H1 (cell line): ENCODE measurements around the gene CHSY1. TPM values are rescaled to one million over a fixed set of nuclear protein-coding genes. Genes with fewer than 3 reads are reported as not detected.

ENCODE experiments used
- CTCF ChIA-PET: fragments of 300-600 bp; sonication (Branson Sonifier 250); formaldehyde crosslinking; loops from one replicate; lab custom pipeline; 2021; ENCODE audit not compliant: partially characterized antibody; lab: Charles Lee
- POLR2A ChIA-PET: fragments of 300-600 bp; sonication (Branson Sonifier 250); formaldehyde crosslinking; loops from one replicate; lab custom pipeline; 2021; ENCODE audit warnings: inconsistent platforms; ENCODE audit not compliant: partially characterized antibody; lab: Charles Lee
- DNase-seq, 2 experiments: peaks; one replicate each; pipeline versions ENCODE4 v3.0.0 to v3.0.0-alpha.2; 2010 to 2022; ENCODE audit warnings: low spot score in 2 of 2, low read depth in 1 of 2, mixed read lengths in 1 of 2
- FAIRE-seq: peaks from 2 replicates; lab custom pipeline; 2011; peaks lifted over from hg19 to GRCh38; lab: Jason Lieb, UNC
- H2AFZ ChIP-seq: 2 replicates; pipeline ENCODE4 v1.8.1; 2012; ENCODE audit warnings: low read length, inconsistent platforms
- H2AK5ac ChIP-seq: 2 replicates; pipeline ENCODE4 v1.6.1; 2013; ENCODE audit warnings: low read depth, low read length
- H2BK120ac ChIP-seq: replicated peaks from 2 replicates; pipeline ENCODE3; 2013; ENCODE audit warnings: low read depth, low read length, inconsistent platforms
- H2BK12ac ChIP-seq: 2 replicates; pipeline ENCODE4 v1.6.1; 2013; ENCODE audit warnings: low read depth, low read length
- H2BK15ac ChIP-seq: 2 replicates; pipeline ENCODE4 v1.6.1; 2013; ENCODE audit warnings: low read length
- H2BK20ac ChIP-seq: 2 replicates; pipeline ENCODE4 v1.6.1; 2013; ENCODE audit warnings: low read length
- H2BK5ac ChIP-seq: 2 replicates; pipeline ENCODE4 v1.6.1; 2013; ENCODE audit warnings: low read depth, low read length
- H3K14ac ChIP-seq: 2 replicates; pipeline ENCODE4 v1.6.1; 2013; ENCODE audit warnings: inconsistent platforms; ENCODE audit not compliant: insufficient read length
- H3K18ac ChIP-seq: 2 replicates; pipeline ENCODE4 v1.6.1; 2013; ENCODE audit warnings: low read length; ENCODE audit errors: extremely low read depth
- H3K23ac ChIP-seq: 2 replicates; pipeline ENCODE4 v1.6.1; 2013; ENCODE audit warnings: inconsistent platforms; ENCODE audit not compliant: insufficient read length
- H3K23me2 ChIP-seq: 2 replicates; pipeline ENCODE4 v1.6.1; 2013; ENCODE audit warnings: low read depth, low read length
- H3K27ac ChIP-seq: 2 replicates; pipeline ENCODE4 v1.6.1; 2011; ENCODE audit warnings: low read depth, low read length, inconsistent platforms
- H3K27me3 ChIP-seq, 4 experiments: replicated peaks in 1 of 4; 1 replicate in 1 of 4; 2 replicates in 3 of 4; pipeline versions ENCODE4 v1.6.1 to v1.8.1; 2011 to 2013; ENCODE audit warnings: low read length in 3 of 4, mild to moderate bottlenecking in 3 of 4, inconsistent platforms in 2 of 4, mixed read lengths in 2 of 4, moderate library complexity in 1 of 4; ENCODE audit not compliant: control insufficient read depth in 3 of 4, insufficient read depth in 3 of 4; ENCODE audit errors: extremely low read depth in 1 of 4
- H3K36me3 ChIP-seq, 4 experiments: 2 replicates each; pipeline versions ENCODE4 v1.6.1 to v1.8.1; 2011 to 2013; ENCODE audit warnings: mild to moderate bottlenecking in 4 of 4, low read length in 3 of 4, moderate library complexity in 2 of 4, control low read depth in 1 of 4, inconsistent platforms in 1 of 4; ENCODE audit not compliant: insufficient read depth in 4 of 4, control insufficient read depth in 2 of 4
- H3K4ac ChIP-seq: replicated peaks from 2 replicates; pipeline ENCODE3; 2013; ENCODE audit warnings: low read length, low read depth, mixed read lengths, inconsistent platforms; ENCODE audit not compliant: insufficient read length
- H3K4me1 ChIP-seq, 4 experiments: replicated peaks in 1 of 4; 1 replicate in 1 of 4; 2 replicates in 3 of 4; pipeline versions ENCODE4 v1.6.1 to v1.8.1; 2011 to 2013; ENCODE audit warnings: low read length in 3 of 4, inconsistent platforms in 2 of 4, mixed read lengths in 1 of 4; ENCODE audit not compliant: insufficient read depth in 4 of 4, control insufficient read depth in 3 of 4
- H3K4me2 ChIP-seq, 2 experiments: 2 replicates each; pipeline versions ENCODE4 v1.6.1 to v1.8.1; 2011 to 2013; ENCODE audit warnings: low read depth in 2 of 2, low read length in 2 of 2, control low read depth in 1 of 2, inconsistent platforms in 1 of 2, mild to moderate bottlenecking in 1 of 2; ENCODE audit not compliant: insufficient read depth in 1 of 2
- H3K4me3 ChIP-seq, 4 experiments: fragments of 200-600, 300-600 bp in 1 of 4; sonication (generic), shearing (Covaris generic), sonication (Bioruptor Twin) in 1 of 4; 2 replicates each; pipeline versions ENCODE4 v1.5.1 to v1.8.1; 2011 to 2016; ENCODE audit warnings: low read length in 4 of 4, low read depth in 3 of 4, control low read depth in 2 of 4, inconsistent platforms in 2 of 4, mild to moderate bottlenecking in 2 of 4, mixed read lengths in 1 of 4, moderate library complexity in 1 of 4; ENCODE audit not compliant: insufficient read depth in 2 of 4; ENCODE audit errors: extremely low read depth in 1 of 4
- H3K56ac ChIP-seq: replicated peaks from 2 replicates; pipeline ENCODE3; 2013; ENCODE audit warnings: low read depth, mild to moderate bottlenecking, mixed read lengths, low read length, inconsistent platforms; ENCODE audit not compliant: insufficient read length
- H3K79me1 ChIP-seq: 2 replicates; pipeline ENCODE4 v1.6.1; 2013; ENCODE audit warnings: low read depth, low read length, control low read depth
- H3K79me2 ChIP-seq, 2 experiments: 2 replicates each; pipeline versions ENCODE4 v1.6.1 to v1.8.1; 2012 to 2013; ENCODE audit warnings: low read length in 2 of 2, mild to moderate bottlenecking in 2 of 2, inconsistent platforms in 1 of 2; ENCODE audit not compliant: insufficient read depth in 2 of 2, control insufficient read depth in 1 of 2
- H3K9ac ChIP-seq, 4 experiments: replicated peaks in 1 of 4; 1 replicate in 1 of 4; 2 replicates in 3 of 4; pipeline versions ENCODE4 v1.6.1 to v1.8.1; 2011 to 2013; ENCODE audit warnings: low read depth in 3 of 4, low read length in 3 of 4, control low read depth in 2 of 4, mild to moderate bottlenecking in 2 of 4, moderate library complexity in 2 of 4, inconsistent platforms in 1 of 4; ENCODE audit errors: extremely low read depth in 1 of 4
- H3K9me3 ChIP-seq, 2 experiments: 2 replicates each; pipeline versions ENCODE4 v1.6.1 to v1.8.1; 2012 to 2013; ENCODE audit warnings: mild to moderate bottlenecking in 2 of 2, moderate library complexity in 2 of 2, control low read depth in 1 of 2, inconsistent platforms in 1 of 2, low read depth in 1 of 2, low read length in 1 of 2, mixed read lengths in 1 of 2; ENCODE audit not compliant: insufficient read depth in 2 of 2
- H4K20me1 ChIP-seq, 2 experiments: replicated peaks in 1 of 2; 2 replicates each; pipeline versions ENCODE3 to v1.8.1; 2011 to 2013; ENCODE audit warnings: inconsistent platforms in 2 of 2, low read length in 2 of 2, mild to moderate bottlenecking in 1 of 2; ENCODE audit not compliant: insufficient read depth in 2 of 2, control insufficient read depth in 1 of 2
- H4K5ac ChIP-seq: 2 replicates; pipeline ENCODE4 v1.6.1; 2013; ENCODE audit warnings: low read length, low read depth, mixed read lengths, inconsistent platforms; ENCODE audit not compliant: insufficient read length
- H4K8ac ChIP-seq: 2 replicates; pipeline ENCODE4 v1.8.0; 2013; ENCODE audit warnings: mild to moderate bottlenecking, moderate library complexity, low read length, inconsistent platforms; ENCODE audit not compliant: insufficient read depth; ENCODE audit errors: extremely low read depth
- H4K91ac ChIP-seq: replicated peaks from 2 replicates; pipeline ENCODE3; 2013; ENCODE audit warnings: low read length, mixed read lengths, inconsistent platforms; ENCODE audit not compliant: insufficient read length
- GABPA ChIP-seq: IDR thresholded peaks from 2 replicates; pipeline ENCODE4 v1.6.1; 2011; ENCODE audit warnings: mild to moderate bottlenecking, low read length, moderate library complexity, borderline replicate concordance; ENCODE audit not compliant: insufficient read depth
- HDAC6 ChIP-seq: IDR thresholded peaks from one replicate; pipeline ENCODE4 v1.7.1; 2012; ENCODE audit warnings: low read depth, mild to moderate bottlenecking, inconsistent platforms, low read length, moderate library complexity
- KDM1A ChIP-seq: fragments of 200-600, 300-600 bp; sonication (generic); IDR thresholded peaks from 2 replicates; pipeline ENCODE4 v1.7.1; 2016; ENCODE audit warnings: mild to moderate bottlenecking, low read length, borderline replicate concordance
- RAD21 ChIP-seq, 2 experiments: IDR thresholded peaks in 1 of 2; conservative IDR thresholded peaks in 1 of 2; 2 replicates each; pipeline ENCODE4 v1.6.1; 2011; ENCODE audit warnings: low read depth in 2 of 2, low read length in 2 of 2, improper control_type of control experiment in 1 of 2, inconsistent platforms in 1 of 2, mild to moderate bottlenecking in 1 of 2, moderate library complexity in 1 of 2
- WGBS, 2 experiments: shearing (Covaris generic) in 1 of 2; methylation state at CpG; one replicate each; pipeline versions ENCODE4 v1.1.6 to v1.1.7; 2013 to 2015; ENCODE audit warnings: low lambda C conversion rate in 2 of 2, mixed read lengths in 2 of 2, inconsistent platforms in 1 of 2, low coverage in 1 of 2, missing lambda C conversion rate in 1 of 2; ENCODE audit not compliant: insufficient replicate concordance in 2 of 2, insufficient coverage in 1 of 2, insufficient read length in 1 of 2; ENCODE audit errors: extremely low coverage in 1 of 2, missing lambda C conversion rate in 1 of 2; 5-methylcytosine and 5-hydroxymethylcytosine counted together
- polyA plus RNA-seq, 7 experiments: library from polyadenylated mRNA; depleted of rRNA in 3 of 7; stranded (reverse) in 5 of 7; unstranded in 2 of 7; fragments of >200 nt in 5 of 7; fragments of 200-250 nt in 2 of 7; gene quantifications; 1 replicate in 5 of 7; 2 replicates in 1 of 7; 4 replicates in 1 of 7; pipeline versions ENCODE4 v1.2.1 to v1.2.3, GENCODE V29; 2011 to 2013; ENCODE audit warnings: missing spikeins in 2 of 7, mixed read lengths in 2 of 7
- total RNA-seq: library from RNA; stranded (reverse); fragmentation: NEBNext Ultra II Directional; extraction: Animal tissue kit (Norgen Biotek cat#: 25700); gene quantifications from 2 replicates; pipeline ENCODE4 v1.2.1, GENCODE V29; 2021
- TF ChIP-seq, protein P1 (sequence below), 3 experiments: IDR thresholded peaks; 1 replicate in 2 of 3; 2 replicates in 1 of 3; pipeline versions ENCODE4 v1.5.1 to v1.6.1; 2011; ENCODE audit warnings: low read length in 3 of 3, mild to moderate bottlenecking in 3 of 3, inconsistent platforms in 2 of 3, low read depth in 1 of 3, moderate library complexity in 1 of 3; ENCODE audit not compliant: insufficient read depth in 1 of 3; ENCODE audit errors: control extremely low read depth in 1 of 3

CHSY1 gene
- total and polyA plus RNA-seq, 2 of the 8 experiments (the other 6 are each of a cell fraction or from before 2014, with no cell fraction given) = 24.9 to 60.7 TPM

DNA sequence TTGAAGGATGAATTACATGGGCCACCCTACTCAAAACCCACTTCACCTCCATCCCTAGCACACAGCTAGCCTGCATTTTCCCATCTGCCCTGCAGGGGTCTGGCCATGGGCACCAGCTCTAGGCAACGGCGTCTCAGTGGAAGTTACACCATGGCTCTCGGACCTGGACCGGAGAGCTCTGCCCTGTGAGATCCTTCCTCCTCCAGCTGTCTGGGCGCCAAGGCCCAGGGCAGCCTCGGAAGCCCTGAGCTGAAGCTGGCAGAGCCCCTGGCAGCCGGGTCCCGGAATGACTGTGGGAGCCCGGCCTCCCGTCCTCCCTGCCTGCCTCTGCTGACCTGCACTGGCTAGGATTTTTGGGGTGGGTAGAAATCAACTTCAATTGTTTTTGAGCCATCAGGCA, 98.9 kb downstream of the CHSY1 start:
- Histone ChIP-seq H3K36me3 (no peaks in the 10 kb centered on the region), H3K9me3 (no peaks in the 10 kb centered on the region), H2AFZ (no peak overlapping the region), H2BK120ac (no peak overlapping the region), H3K27me3 (no peaks in the 10 kb centered on the region), H2AK5ac (no peak overlapping the region), H3K56ac (no peak overlapping the region), H2BK5ac (no peak overlapping the region), H4K20me1 (peaks cover 0 to 1% of the 10 kb centered on the region in 2 experiments), H3K79me2 (no peaks in the 10 kb centered on the region), H2BK20ac (no peak overlapping the region), H2BK12ac (peak overlapping the region; percentile 22; the same call in 1 of the 2 replicates), H3K4me2 (no peak overlapping the region), H4K5ac (no peak overlapping the region), H4K91ac (no peak overlapping the region), H3K23me2 (no peaks in the 10 kb centered on the region), H3K23ac (no peak overlapping the region), H3K9ac (no peak overlapping the region), H3K4ac (no peak overlapping the region), H3K14ac (no peak overlapping the region), H3K79me1 (no peaks in the 10 kb centered on the region), H4K8ac (no peak overlapping the region), H3K4me1 (no peaks in the 10 kb centered on the region; a peak in 1 of 7 replicates), H3K4me3 (no peak overlapping the region), H3K18ac (no peak overlapping the region), H3K27ac (no peak overlapping the region), H2BK15ac (no peak overlapping the region)
- TF ChIP-seq KDM1A = no peak
- TF ChIP-seq, protein P1, sequence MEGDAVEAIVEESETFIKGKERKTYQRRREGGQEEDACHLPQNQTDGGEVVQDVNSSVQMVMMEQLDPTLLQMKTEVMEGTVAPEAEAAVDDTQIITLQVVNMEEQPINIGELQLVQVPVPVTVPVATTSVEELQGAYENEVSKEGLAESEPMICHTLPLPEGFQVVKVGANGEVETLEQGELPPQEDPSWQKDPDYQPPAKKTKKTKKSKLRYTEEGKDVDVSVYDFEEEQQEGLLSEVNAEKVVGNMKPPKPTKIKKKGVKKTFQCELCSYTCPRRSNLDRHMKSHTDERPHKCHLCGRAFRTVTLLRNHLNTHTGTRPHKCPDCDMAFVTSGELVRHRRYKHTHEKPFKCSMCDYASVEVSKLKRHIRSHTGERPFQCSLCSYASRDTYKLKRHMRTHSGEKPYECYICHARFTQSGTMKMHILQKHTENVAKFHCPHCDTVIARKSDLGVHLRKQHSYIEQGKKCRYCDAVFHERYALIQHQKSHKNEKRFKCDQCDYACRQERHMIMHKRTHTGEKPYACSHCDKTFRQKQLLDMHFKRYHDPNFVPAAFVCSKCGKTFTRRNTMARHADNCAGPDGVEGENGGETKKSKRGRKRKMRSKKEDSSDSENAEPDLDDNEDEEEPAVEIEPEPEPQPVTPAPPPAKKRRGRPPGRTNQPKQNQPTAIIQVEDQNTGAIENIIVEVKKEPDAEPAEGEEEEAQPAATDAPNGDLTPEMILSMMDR (IDR thresholded peaks at IDR 0.05; ENCODE audit: control extremely low read depth in 1 of 3, insufficient read depth in 1 of 3, low read depth in 1 of 3, low read length in 3 of 3) = peak; percentile 62 to 84 (median 81)
- 0 out of 2 replicates have a peak, but pooled peaks have one; percentile 32 for TF ChIP-seq GABPA
- peak; percentile 44 to 62 for TF ChIP-seq RAD21 (IDR thresholded peaks at IDR 0.05 in 1 of 2, conservative IDR thresholded peaks at IDR 0.05 in 1 of 2; ENCODE audit: low read depth in 2 of 2, low read length in 2 of 2)
- TF ChIP-seq HDAC6 = no peak
- FAIRE-seq (peak; percentile 60), DNase-seq (peak in 1 of 2 experiments; percentile 74)
- ChIA-PET POLR2A (no interaction called here), CTCF (interaction anchor here (0.6 to 10.7 kb wide), 32 partner anchors 8 to 502 kb away, joined by 3 to 128 read pairs (median 4); no protein-coding TSS in a partner anchor)
- 93% methylated on average over 10 of the region's 10 CpGs; no CpG with 5 or more reads in 1 of the 2 experiments for WGBS, 2 experiments
